IPS-20b (cell line): Measurements from ENCODE around the gene SMYD3.
"Not testable (repeated sequence)": the region's sequence is repeated elsewhere in the genome, so short reads cannot be mapped to it uniquely, and the experiment has no call there.

Experiments
- H3K27ac ChIP-seq: one replicate; pipeline ENCODE4 v1.5.1; 2013; ENCODE audit warnings: low read length
- H3K27me3 ChIP-seq: 2 replicates; pipeline ENCODE4 v1.6.1; 2013; ENCODE audit warnings: mild to moderate bottlenecking, low read length, inconsistent platforms; ENCODE audit not compliant: insufficient read depth
- H3K36me3 ChIP-seq: 2 replicates; pipeline ENCODE4 v1.6.1; 2013; ENCODE audit warnings: low read depth, mild to moderate bottlenecking, inconsistent platforms, low read length, moderate library complexity; ENCODE audit not compliant: insufficient read depth
- H3K4me1 ChIP-seq: 2 replicates; pipeline ENCODE4 v1.6.1; 2013; ENCODE audit warnings: mild to moderate bottlenecking, control low read depth, inconsistent platforms, low read length, moderate library complexity; ENCODE audit not compliant: insufficient read depth
- H3K4me3 ChIP-seq: 2 replicates; pipeline ENCODE4 v1.5.1; 2013; ENCODE audit warnings: mild to moderate bottlenecking, low read length, inconsistent platforms
- H3K9ac ChIP-seq: 2 replicates; pipeline ENCODE4 v1.6.1; 2013; ENCODE audit warnings: low read depth, mild to moderate bottlenecking, inconsistent platforms, low read length, moderate library complexity
- H3K9me3 ChIP-seq: 2 replicates; pipeline ENCODE4 v1.6.1; 2013; ENCODE audit warnings: mild to moderate bottlenecking, low read depth, low read length, inconsistent platforms; ENCODE audit not compliant: insufficient read depth

Gene SMYD3

GRCh38 chr1:245972476-245972875, 534.6 kb downstream of the SMYD3 start:
- H3K9ac ChIP-seq: no peak overlapping the region
- peaks cover 11% of the 10 kb centered on the region for H3K4me1 ChIP-seq
- no peak overlapping the region for H3K4me3 ChIP-seq
- H3K27ac ChIP-seq: no peak overlapping the region
- no peaks in the 10 kb centered on the region for H3K9me3 ChIP-seq
- H3K36me3 ChIP-seq: no peaks in the 10 kb centered on the region
- H3K27me3 ChIP-seq: no peaks in the 10 kb centered on the region

- Histone ChIP-seq H3K27ac (no peak overlapping the region), H3K36me3 (no peaks in the 10 kb centered on the region), H3K4me1 (peaks cover 11% of the 10 kb centered on the region), H3K9me3 (no peaks in the 10 kb centered on the region), H3K9ac (no peak overlapping the region), H3K4me3 (no peak overlapping the region), H3K27me3 (no peaks in the 10 kb centered on the region)
These were observed 535.4 kb downstream of the SMYD3 start for GRCh38 chr1:245971711-245972085.

DNA sequence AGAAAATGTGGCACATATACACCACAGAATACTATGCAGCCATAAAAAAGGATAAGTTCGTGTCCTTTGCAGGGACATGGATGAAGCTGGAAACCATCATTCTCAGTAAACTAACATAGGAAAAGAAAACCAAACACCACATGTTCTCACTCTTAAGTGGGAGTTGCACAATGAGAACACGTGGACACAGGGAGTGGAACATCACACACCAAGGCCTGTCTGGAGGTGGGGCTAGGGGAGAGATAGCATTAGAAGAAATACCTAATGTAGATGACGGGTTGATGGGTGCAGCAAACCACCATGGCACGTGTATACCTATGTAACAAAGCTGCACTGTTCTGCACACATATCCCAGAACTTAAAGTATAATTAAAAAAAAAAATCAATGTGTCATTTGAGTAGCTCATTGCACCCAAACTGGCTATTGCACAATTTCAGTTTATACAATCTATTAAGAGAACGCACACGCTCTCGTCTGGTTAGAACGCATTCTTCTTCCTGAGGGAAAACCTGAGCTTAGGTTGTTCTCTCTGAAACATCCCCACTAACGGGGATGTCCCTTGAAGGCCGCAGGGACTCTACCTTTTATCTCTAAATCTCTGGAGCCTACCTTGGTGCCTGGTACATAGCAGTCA, 535.9 kb downstream of the SMYD3 start:
- H3K27me3 ChIP-seq, H3K36me3 ChIP-seq, H3K27ac ChIP-seq, H3K9me3 ChIP-seq, H3K4me3 ChIP-seq, H3K9ac ChIP-seq: not testable (repeated sequence)
- H3K4me1 ChIP-seq: peaks cover 11% of the 10 kb centered on the region

DNA sequence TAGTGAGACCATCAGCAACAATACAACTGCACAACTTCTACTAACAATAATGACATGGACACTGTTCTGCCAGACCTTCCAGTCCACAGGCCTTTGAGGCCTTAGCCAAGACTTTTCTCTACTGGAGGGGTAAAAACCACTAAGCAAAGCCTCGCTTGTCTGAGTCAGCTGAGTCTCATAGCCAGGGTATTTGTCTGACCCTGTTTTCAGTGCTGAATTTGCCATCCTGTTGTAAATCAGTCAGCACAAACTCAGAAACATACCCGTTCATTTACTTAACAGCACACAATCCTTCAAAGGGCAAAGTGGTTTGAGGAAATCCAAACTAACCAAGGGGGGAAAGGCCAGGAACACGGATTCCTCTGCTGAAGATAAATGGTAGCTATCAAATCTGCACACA, 537.8 kb downstream of the SMYD3 start:
- H3K27me3 ChIP-seq: no peaks in the 10 kb centered on the region
- no peak overlapping the region for H3K27ac ChIP-seq
- H3K9ac ChIP-seq: no peak overlapping the region
- no peak overlapping the region for H3K4me3 ChIP-seq
- H3K9me3 ChIP-seq: no peaks in the 10 kb centered on the region
- peaks cover 11% of the 10 kb centered on the region for H3K4me1 ChIP-seq
- no peaks in the 10 kb centered on the region for H3K36me3 ChIP-seq

DNA sequence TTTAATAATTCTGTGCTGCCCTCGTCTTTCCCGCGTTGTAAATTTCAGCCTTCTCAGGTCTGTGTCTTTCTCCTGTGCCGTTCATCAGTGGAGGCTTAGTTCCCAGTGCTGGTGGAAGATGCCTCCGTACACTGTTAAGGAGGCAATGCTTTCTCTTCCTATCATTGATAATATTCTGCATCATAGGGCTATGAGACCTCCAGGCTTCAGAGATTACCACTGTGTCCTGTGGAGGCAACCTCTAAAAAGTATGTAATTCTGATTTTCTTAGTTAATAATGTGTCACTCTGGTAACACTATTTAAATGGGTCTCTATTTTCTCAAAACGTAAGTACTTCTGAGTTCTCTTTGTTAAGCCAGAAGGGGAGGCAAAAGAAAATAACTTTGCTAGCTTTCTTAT, 538.3 kb downstream of the SMYD3 start:
- Histone ChIP-seq H3K27me3 (no peaks in the 10 kb centered on the region), H3K36me3 (no peaks in the 10 kb centered on the region), H3K9me3 (no peaks in the 10 kb centered on the region), H3K9ac (no peak overlapping the region), H3K4me1 (peaks cover 11% of the 10 kb centered on the region), H3K4me3 (no peak overlapping the region), H3K27ac (no peak overlapping the region)

DNA sequence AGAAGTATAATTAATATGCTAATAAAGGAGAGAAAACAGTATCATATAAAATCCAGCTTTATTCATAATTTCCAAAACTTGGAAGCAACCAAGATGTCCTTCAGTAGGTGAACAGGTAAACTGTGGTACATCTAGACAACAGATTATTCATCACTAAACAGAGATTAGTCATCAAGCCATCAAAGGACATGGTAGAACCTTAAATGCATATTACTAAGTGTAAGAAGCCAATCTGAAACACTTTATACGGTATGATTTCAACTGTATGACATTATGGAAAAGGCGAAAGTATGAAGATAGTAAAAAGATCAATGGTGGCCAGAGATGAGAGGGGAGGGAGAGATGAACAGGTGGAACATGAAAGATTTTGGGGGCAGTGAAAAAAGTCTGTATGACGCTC, 541.7 kb downstream of the SMYD3 start:
- H3K4me3 ChIP-seq: no peak overlapping the region
- H3K27me3 ChIP-seq: no peaks in the 10 kb centered on the region
- H3K9me3 ChIP-seq: no peaks in the 10 kb centered on the region
- no peaks in the 10 kb centered on the region for H3K36me3 ChIP-seq
- H3K27ac ChIP-seq: no peak overlapping the region
- H3K4me1 ChIP-seq: peaks cover 11% of the 10 kb centered on the region
- H3K9ac ChIP-seq: no peak overlapping the region

DNA sequence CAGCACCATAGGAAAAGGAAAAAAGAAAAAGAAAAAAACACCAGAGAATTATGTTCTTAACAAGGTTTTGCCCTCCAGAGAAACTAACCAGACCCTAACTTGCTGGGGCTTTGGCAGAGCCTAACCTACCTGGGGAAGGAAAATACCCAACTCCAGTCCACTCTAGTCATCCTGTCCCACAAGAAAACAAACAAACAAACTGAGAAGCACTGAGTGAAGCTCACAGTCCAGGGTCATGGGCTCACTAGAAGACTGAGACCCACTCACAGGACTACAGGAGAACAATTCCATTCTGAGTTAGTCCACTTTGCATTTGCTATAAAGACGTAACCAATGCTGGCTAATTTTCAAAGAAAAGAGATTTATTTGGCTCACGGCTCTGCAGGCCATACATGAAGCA, 543.4 kb downstream of the SMYD3 start:
- Histone ChIP-seq H3K9me3 (no peaks in the 10 kb centered on the region), H3K4me3 (no peak overlapping the region), H3K27me3 (no peaks in the 10 kb centered on the region), H3K4me1 (peaks cover 1% of the 10 kb centered on the region), H3K9ac (no peak overlapping the region), H3K36me3 (no peaks in the 10 kb centered on the region), H3K27ac (no peak overlapping the region)

DNA sequence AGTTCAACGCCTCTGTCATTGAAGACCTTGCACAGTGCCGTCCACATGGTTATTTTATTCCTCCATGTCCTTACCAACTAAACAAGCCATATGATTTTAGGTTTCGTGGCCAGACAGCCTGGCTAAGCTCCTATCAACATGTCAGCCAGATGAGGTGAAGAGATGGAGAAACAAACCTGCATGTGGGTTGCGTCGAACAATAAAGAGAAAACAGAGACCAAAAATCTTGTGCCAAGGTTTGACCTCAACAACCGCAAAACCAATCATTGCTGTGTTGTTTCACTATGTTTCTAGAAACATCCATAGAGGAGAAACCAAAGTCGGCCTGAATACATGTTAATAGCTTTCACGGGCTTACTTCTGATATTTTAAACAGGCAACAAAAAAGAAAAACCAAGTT, 544.6 kb downstream of the SMYD3 start:
- H3K9me3 ChIP-seq: no peaks in the 10 kb centered on the region
- H3K27me3 ChIP-seq: no peaks in the 10 kb centered on the region
- no peaks in the 10 kb centered on the region for H3K4me1 ChIP-seq
- no peaks in the 10 kb centered on the region for H3K36me3 ChIP-seq
- no peak overlapping the region for H3K9ac ChIP-seq
- no peak overlapping the region for H3K27ac ChIP-seq
- no peak overlapping the region for H3K4me3 ChIP-seq

DNA sequence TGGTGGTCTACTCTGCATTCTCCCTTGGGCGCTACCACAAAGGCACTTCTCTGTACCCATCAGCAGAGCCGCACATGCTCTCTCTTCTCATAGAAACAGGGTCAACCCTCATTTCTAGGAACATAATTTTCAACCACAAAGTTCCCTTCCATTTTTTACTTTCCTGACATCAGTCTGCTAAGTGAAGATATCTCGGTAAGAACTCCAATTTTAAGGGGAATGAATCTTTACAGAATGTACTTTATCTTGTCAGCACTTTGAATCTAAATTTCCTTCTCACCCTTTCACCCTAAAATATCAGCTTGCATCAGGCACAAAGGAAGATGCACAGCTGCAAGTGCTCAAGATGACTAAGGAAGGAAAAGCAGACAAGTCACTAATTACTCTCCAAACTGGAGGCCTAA, 545.9 kb downstream of the SMYD3 start:
- H3K27ac ChIP-seq: no peak overlapping the region
- H3K9me3 ChIP-seq: no peaks in the 10 kb centered on the region
- H3K9ac ChIP-seq: no peak overlapping the region
- no peaks in the 10 kb centered on the region for H3K4me1 ChIP-seq
- H3K4me3 ChIP-seq: no peak overlapping the region
- no peaks in the 10 kb centered on the region for H3K36me3 ChIP-seq
- no peaks in the 10 kb centered on the region for H3K27me3 ChIP-seq

- Histone ChIP-seq H3K9ac (no peak overlapping the region), H3K4me1 (no peaks in the 10 kb centered on the region), H3K9me3 (no peaks in the 10 kb centered on the region), H3K4me3 (no peak overlapping the region), H3K27me3 (no peaks in the 10 kb centered on the region), H3K36me3 (no peaks in the 10 kb centered on the region), H3K27ac (no peak overlapping the region)
These were observed 546.9 kb downstream of the SMYD3 start for GRCh38 chr1:245960171-245960570.

DNA sequence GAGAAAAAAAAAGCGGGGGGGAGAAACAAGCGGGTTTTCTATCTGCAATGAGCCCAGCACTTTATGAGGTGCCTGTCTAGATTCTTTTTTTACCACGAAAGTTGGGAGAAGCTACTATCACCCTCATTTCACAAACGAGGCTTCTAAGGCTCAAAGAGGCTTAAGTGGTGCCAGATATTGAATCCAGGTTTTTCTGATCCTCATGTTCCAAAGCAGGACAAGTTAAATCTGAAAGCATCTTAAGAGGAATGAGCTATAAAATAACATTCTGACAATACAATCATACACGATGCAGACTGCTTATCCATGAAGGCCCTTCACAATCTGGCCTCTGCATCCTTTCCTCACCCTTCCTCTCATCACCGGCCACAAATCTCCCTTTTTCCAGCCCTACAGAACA, 549.1 kb downstream of the SMYD3 start:
- H3K27me3 ChIP-seq: no peaks in the 10 kb centered on the region
- no peaks in the 10 kb centered on the region for H3K36me3 ChIP-seq
- H3K4me1 ChIP-seq: no peaks in the 10 kb centered on the region
- no peak overlapping the region for H3K4me3 ChIP-seq
- no peaks in the 10 kb centered on the region for H3K9me3 ChIP-seq
- H3K9ac ChIP-seq: no peak overlapping the region
- no peak overlapping the region for H3K27ac ChIP-seq

DNA sequence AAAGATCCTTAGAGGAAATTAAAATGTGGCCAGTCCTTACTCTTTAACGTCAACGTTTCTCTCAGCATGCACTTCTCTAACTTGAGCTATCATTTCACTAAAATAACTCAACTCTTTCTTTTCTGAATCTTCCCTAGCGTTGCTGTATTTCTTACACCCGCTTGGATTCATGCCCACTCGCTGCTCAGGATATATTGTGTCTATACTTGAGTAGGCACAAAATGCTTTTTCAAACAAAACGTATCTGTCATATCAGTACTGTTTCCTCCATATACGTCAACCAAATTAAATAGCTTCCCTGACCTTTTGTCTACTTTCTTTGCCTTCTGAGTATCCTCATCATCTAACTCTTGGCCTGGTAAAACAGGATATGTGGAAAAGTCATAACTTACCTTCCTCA, 549.7 kb downstream of the SMYD3 start:
- H3K36me3 ChIP-seq: no peaks in the 10 kb centered on the region
- no peak overlapping the region for H3K9ac ChIP-seq
- H3K9me3 ChIP-seq: no peaks in the 10 kb centered on the region
- H3K4me3 ChIP-seq: no peak overlapping the region
- H3K27me3 ChIP-seq: no peaks in the 10 kb centered on the region
- no peaks in the 10 kb centered on the region for H3K4me1 ChIP-seq
- H3K27ac ChIP-seq: no peak overlapping the region

- H3K4me3 ChIP-seq: no peak overlapping the region
- no peaks in the 10 kb centered on the region for H3K9me3 ChIP-seq
These were observed 550.9 kb downstream of the SMYD3 start for GRCh38 chr1:245956225-245956624.

More at GRCh38 chr1:245956225-245956624, 550.9 kb downstream of the SMYD3 start:
- Histone ChIP-seq H3K9ac (no peak overlapping the region), H3K27me3 (no peaks in the 10 kb centered on the region), H3K4me1 (no peaks in the 10 kb centered on the region), H3K36me3 (no peaks in the 10 kb centered on the region), H3K27ac (no peak overlapping the region)
